SK-N-SH (cell line): Measurements from ENCODE around the gene PCDHGC5. TPM values are rescaled to one million over a fixed set of nuclear protein-coding genes. Genes with fewer than 3 reads are reported as not detected.

ENCODE experiments used
- CTCF ChIA-PET: fragments of 300-600, 350-600 bp; formaldehyde crosslinking; extraction: SDS; loops from one replicate; lab custom pipeline; 2021; lab: Yijun Ruan, JAX
- POLR2A ChIA-PET: fragments of 350-600 bp; sonication (Branson Sonifier 250); formaldehyde crosslinking; extraction: SDS; loops from one replicate; lab custom pipeline; 2020; ENCODE audit warnings: antibody characterized with exemption, inconsistent platforms; lab: Yijun Ruan, JAX
- DNase-seq: peaks from one replicate; pipeline ENCODE4 v3.0.0; 2012
- H2AFZ ChIP-seq: fragments of 200-600 bp; sonication (generic); 2 replicates; pipeline ENCODE4 v1.8.1; 2016; ENCODE audit warnings: antibody characterized with exemption, mild to moderate bottlenecking, low read depth
- H3F3A ChIP-seq: fragments of 200-600 bp; sonication (generic); replicated peaks from 2 replicates; pipeline ENCODE3; 2016; ENCODE audit warnings: antibody characterized with exemption, mild to moderate bottlenecking; ENCODE audit not compliant: insufficient read depth
- H3K27ac ChIP-seq, 2 experiments: fragments of 200-500 bp in 1 of 2; fragments of 200-600 bp in 1 of 2; sonication (Bioruptor generic) in 1 of 2; sonication (generic), shearing (Covaris generic) in 1 of 2; 2 replicates each; pipeline versions ENCODE4 v1.5.1 to v1.6.1; 2014 to 2016; ENCODE audit warnings: low read depth in 2 of 2, inconsistent platforms in 1 of 2, low read length in 1 of 2, mild to moderate bottlenecking in 1 of 2, mixed read lengths in 1 of 2
- H3K27me3 ChIP-seq: fragments of 200-600 bp; sonication (generic), shearing (Covaris generic); 2 replicates; pipeline ENCODE4 v1.6.1; 2016; ENCODE audit warnings: mixed run types; ENCODE audit not compliant: insufficient read depth
- H3K36me3 ChIP-seq, 2 experiments: fragments of 200-500 bp in 1 of 2; fragments of 200-600 bp in 1 of 2; sonication (Bioruptor generic) in 1 of 2; sonication (generic) in 1 of 2; replicated peaks in 1 of 2; 2 replicates each; pipeline versions ENCODE3 to v1.5.1; 2014 to 2016; ENCODE audit warnings: low read length in 1 of 2, mild to moderate bottlenecking in 1 of 2; ENCODE audit not compliant: insufficient read depth in 2 of 2, control insufficient read depth in 1 of 2
- H3K4me1 ChIP-seq, 2 experiments: fragments of 200-500 bp in 1 of 2; fragments of 200-600 bp in 1 of 2; sonication (Bioruptor generic) in 1 of 2; sonication (generic), shearing (Covaris generic) in 1 of 2; 2 replicates each; pipeline versions ENCODE4 v1.5.1 to v1.6.1; 2014 to 2016; ENCODE audit warnings: low read depth in 1 of 2, low read length in 1 of 2, mixed run types in 1 of 2; ENCODE audit not compliant: insufficient read depth in 2 of 2, control insufficient read depth in 1 of 2
- H3K4me2 ChIP-seq: fragments of 200-600 bp; sonication (generic), shearing (Covaris generic); 2 replicates; pipeline ENCODE4 v1.6.1; 2017; ENCODE audit warnings: mixed run types
- H3K4me3 ChIP-seq, 2 experiments: fragments of 200-500 bp in 1 of 2; fragments of 200-600 bp in 1 of 2; sonication (Bioruptor generic) in 1 of 2; sonication (generic), shearing (Covaris generic) in 1 of 2; 2 replicates each; pipeline versions ENCODE4 v1.5.1 to v1.8.1; 2014 to 2016; ENCODE audit warnings: low read depth in 2 of 2, inconsistent platforms in 1 of 2, low read length in 1 of 2, mild to moderate bottlenecking in 1 of 2, mixed read lengths in 1 of 2, moderate library complexity in 1 of 2
- H3K79me2 ChIP-seq: fragments of 200-600 bp; sonication (generic); 2 replicates; pipeline ENCODE4 v1.8.1; 2017; ENCODE audit warnings: mild to moderate bottlenecking; ENCODE audit not compliant: insufficient read depth
- H3K9ac ChIP-seq: fragments of 200-600 bp; sonication (generic); 2 replicates; pipeline ENCODE4 v1.6.1; 2017; ENCODE audit warnings: mixed run types
- H3K9me2 ChIP-seq: fragments of 200-600 bp; sonication (generic); 2 replicates; pipeline ENCODE4 v1.6.1; 2017; ENCODE audit warnings: mixed run types
- H3K9me3 ChIP-seq: fragments of 200-600 bp; sonication (generic); 2 replicates; pipeline ENCODE4 v1.6.1; 2017; ENCODE audit warnings: mixed run types, mild to moderate bottlenecking, moderate library complexity
- H4K20me1 ChIP-seq: fragments of 200-600 bp; sonication (generic); 2 replicates; pipeline ENCODE4 v1.6.1; 2017; ENCODE audit warnings: mild to moderate bottlenecking, mixed run types; ENCODE audit not compliant: insufficient read depth
- CHD2 ChIP-seq: fragments of 150-350 bp; IDR thresholded peaks from 2 replicates; pipeline ENCODE4 v1.6.1; 2018; ENCODE audit warnings: low read length; ENCODE audit not compliant: partially characterized antibody
- EP300 ChIP-seq, 2 experiments: IDR thresholded peaks; 2 replicates each; pipeline versions ENCODE4 v1.4.0 to v1.6.1; 2012; ENCODE audit warnings: borderline replicate concordance in 1 of 2, low read depth in 1 of 2, low read length in 1 of 2
- EZH2phosphoT487 ChIP-seq: fragments of 200-600 bp; sonication (generic); IDR thresholded peaks from 2 replicates; pipeline ENCODE4 v1.6.1; 2017; ENCODE audit warnings: low read depth, mixed run types, mild to moderate bottlenecking, antibody characterized with exemption, moderate library complexity, borderline replicate concordance
- FOXJ3 ChIP-seq: sonication (generic); formaldehyde crosslinking; IDR thresholded peaks from 2 replicates; pipeline ENCODE4 v1.5.1; 2020; ENCODE audit warnings: mild to moderate bottlenecking, missing genetic modification reagents
- FOXM1 ChIP-seq: IDR thresholded peaks from 2 replicates; pipeline ENCODE4 v1.4.0; 2012; ENCODE audit warnings: low read depth, mild to moderate bottlenecking
- GABPA ChIP-seq: IDR thresholded peaks from 2 replicates; pipeline ENCODE4 v1.4.0; 2012; ENCODE audit warnings: low read depth, mild to moderate bottlenecking
- GATA2 ChIP-seq: sonication (generic); formaldehyde crosslinking; IDR thresholded peaks from 2 replicates; pipeline ENCODE4 v1.5.0; 2020; ENCODE audit warnings: mild to moderate bottlenecking, missing genetic modification reagents
- IRF3 ChIP-seq: fragments of 150-350 bp; IDR thresholded peaks from 2 replicates; pipeline ENCODE4 v1.6.1; 2016; ENCODE audit warnings: mild to moderate bottlenecking, low read depth, low read length
- JUND ChIP-seq: IDR thresholded peaks from 2 replicates; pipeline ENCODE4 v1.4.0; 2012
- NFIC ChIP-seq: IDR thresholded peaks from 2 replicates; pipeline ENCODE4 v1.4.0; 2012; ENCODE audit warnings: borderline replicate concordance
- POLR2AphosphoS5 ChIP-seq: IDR thresholded peaks from 2 replicates; pipeline ENCODE4 v1.6.1; 2012; ENCODE audit warnings: low read depth, low read length
- RAD21 ChIP-seq: IDR thresholded peaks from 2 replicates; pipeline ENCODE4 v1.6.1; 2012; ENCODE audit warnings: mild to moderate bottlenecking, low read length
- RCOR1 ChIP-seq: fragments of 150-350 bp; IDR thresholded peaks from 2 replicates; pipeline ENCODE4 v1.6.1; 2017; ENCODE audit warnings: antibody characterized with exemption, low read length
- RFX5 ChIP-seq: IDR thresholded peaks from 2 replicates; pipeline ENCODE4 v1.6.1; 2012; ENCODE audit warnings: mild to moderate bottlenecking, improper control_type of control experiment, low read length
- RXRA ChIP-seq: IDR thresholded peaks from 2 replicates; pipeline ENCODE4 v1.4.0; 2012; ENCODE audit warnings: low read depth, mild to moderate bottlenecking, borderline replicate concordance
- SIN3A ChIP-seq: IDR thresholded peaks from 2 replicates; pipeline ENCODE4 v1.6.1; 2012; ENCODE audit warnings: low read depth, mild to moderate bottlenecking, low read length, moderate library complexity, borderline replicate concordance
- SMC3 ChIP-seq: IDR thresholded peaks from 2 replicates; pipeline ENCODE4 v1.6.1; 2012; ENCODE audit warnings: low read depth, low read length, improper control_type of control experiment
- TAF1 ChIP-seq: IDR thresholded peaks from 2 replicates; pipeline ENCODE4 v1.6.1; 2012; ENCODE audit warnings: low read depth, mild to moderate bottlenecking, low read length, moderate library complexity, borderline replicate concordance
- USF2 ChIP-seq: fragments of 150-350 bp; IDR thresholded peaks from 2 replicates; pipeline ENCODE4 v1.6.1; 2017; ENCODE audit warnings: antibody characterized with exemption, low read length, low read depth, borderline replicate concordance
- YY1 ChIP-seq: IDR thresholded peaks from 2 replicates; pipeline ENCODE4 v1.4.0; 2012; ENCODE audit warnings: low read depth, mild to moderate bottlenecking
- WGBS: methylation state at CpG from one replicate; pipeline ENCODE4 v1.1.6; 2017; ENCODE audit warnings: low lambda C conversion rate; 5-methylcytosine and 5-hydroxymethylcytosine counted together
- polyA plus RNA-seq, 3 experiments: library from polyadenylated mRNA; depleted of rRNA; stranded (reverse); fragments of >200 nt; gene quantifications; 2 replicates each; pipeline ENCODE4 v1.2.3, GENCODE V29; 2012
- TF ChIP-seq, protein P1 (sequence below): IDR thresholded peaks from 2 replicates; pipeline ENCODE4 v1.6.1; 2012; ENCODE audit warnings: mild to moderate bottlenecking, low read depth, low read length, moderate library complexity
- TF ChIP-seq, protein P2 (sequence below): IDR thresholded peaks from 2 replicates; pipeline ENCODE4 v1.4.0; 2012; ENCODE audit warnings: low read depth, borderline replicate concordance
- TF ChIP-seq, protein P3 (sequence below): fragments of 200-600 bp; sonication (generic); IDR thresholded peaks from 2 replicates; pipeline ENCODE4 v1.6.1; 2017; ENCODE audit warnings: antibody characterized with exemption, mild to moderate bottlenecking, moderate library complexity

The PCDHGC5 gene
- polyA plus RNA-seq, 1 of the 3 experiments (the other 2 are of a cell fraction) = 2.0 TPM

DNA sequence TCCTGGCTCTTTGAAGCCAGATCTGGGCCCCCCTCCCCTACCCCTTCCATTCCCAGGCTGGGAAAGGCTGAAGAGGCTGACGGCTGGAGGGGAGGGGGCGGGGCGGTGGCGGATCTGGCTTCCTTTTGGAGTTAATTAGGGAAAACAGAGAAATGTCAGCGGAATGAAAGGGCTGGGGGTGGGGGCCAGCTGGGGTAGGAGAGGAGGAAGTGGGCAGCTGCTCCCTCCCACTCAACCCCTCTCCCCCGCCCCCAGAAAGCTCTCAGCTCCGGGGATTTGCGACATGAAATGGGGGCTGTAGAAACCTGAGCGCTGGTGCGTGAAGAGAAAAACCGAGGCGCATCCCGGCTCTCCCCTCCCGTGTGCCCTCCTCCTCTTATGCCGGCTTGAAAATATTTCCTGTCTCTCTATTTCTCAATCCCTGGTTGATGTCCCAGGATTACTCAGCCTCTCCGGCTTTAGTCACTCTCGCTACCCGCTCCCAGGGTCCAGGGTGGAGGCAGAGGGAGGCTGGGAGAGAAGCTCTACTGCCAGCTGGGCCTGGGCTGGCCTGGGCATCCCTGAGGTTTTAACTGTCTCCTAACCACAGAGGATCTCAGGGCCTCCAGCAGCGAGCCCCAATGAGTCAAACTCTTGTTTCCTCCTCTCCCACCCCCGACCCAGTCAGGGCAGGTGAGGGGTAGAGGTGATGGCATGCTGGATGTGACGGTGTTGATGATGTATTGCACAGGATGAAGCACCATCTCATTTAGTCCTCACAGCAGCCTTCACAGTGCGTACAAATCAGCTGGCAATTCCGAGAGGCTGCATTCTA is 20.1 kb downstream of the PCDHGC5 start:
- Histone ChIP-seq H2AFZ (peak overlapping the region; percentile 10; the same call in 1 of the 2 replicates), H3K36me3 (peaks cover 28 to 54% of the 10 kb centered on the region in 2 experiments), H3K9ac (peak overlapping the region; percentile 84), H3K79me2 (peaks cover 16% of the 10 kb centered on the region), H3K4me2 (peak overlapping the region; percentile 82), H3K27ac (peak overlapping the region; percentile 98 to 99), H3K4me3 (peak overlapping the region; percentile 24 to 57), H3F3A (peaks cover 60% of the 10 kb centered on the region), H3K9me2 (no peaks in the 10 kb centered on the region), H3K27me3 (no peaks in the 10 kb centered on the region), H3K4me1 (peaks cover 54 to 55% of the 10 kb centered on the region in 2 experiments), H3K9me3 (no peaks in the 10 kb centered on the region), H4K20me1 (no peaks in the 10 kb centered on the region)
- 26% methylated on average over 22 of the region's 23 CpGs for WGBS
- peak; percentile 90 for DNase-seq
- ChIA-PET POLR2A (interaction anchor here (0.9 to 2.5 kb wide), 3 partner anchors 9 to 24 kb away, joined by 3 to 13 read pairs (median 3); partner anchors contain the start of gene PCDHGC4), CTCF (interaction anchor here (0.8 to 8.5 kb wide), 11 partner anchors 9 to 126 kb away, joined by 3 to 75 read pairs (median 7); partner anchors contain the start of genes PCDHGA7, PCDHGB7, PCDHGC3 and PCDHGC4)
- 0 out of 2 replicates have a peak, but pooled peaks have one; percentile 2 for TF ChIP-seq SMC3
- TF ChIP-seq GABPA = peak; percentile 30; the same call in 1 of the 2 replicates
- TF ChIP-seq EZH2phosphoT487 = no peak
- no peak for TF ChIP-seq GATA2 (CRISPR knock-in tag)
- TF ChIP-seq SIN3A = no peak
- peak; percentile 39 to 77; a peak in 1 of 4 replicates for TF ChIP-seq EP300 (IDR thresholded peaks at IDR 0.05; ENCODE audit: borderline replicate concordance in 1 of 2, low read depth in 1 of 2, low read length in 1 of 2)
- TF ChIP-seq IRF3 = no peak
- TF ChIP-seq, protein P1, sequence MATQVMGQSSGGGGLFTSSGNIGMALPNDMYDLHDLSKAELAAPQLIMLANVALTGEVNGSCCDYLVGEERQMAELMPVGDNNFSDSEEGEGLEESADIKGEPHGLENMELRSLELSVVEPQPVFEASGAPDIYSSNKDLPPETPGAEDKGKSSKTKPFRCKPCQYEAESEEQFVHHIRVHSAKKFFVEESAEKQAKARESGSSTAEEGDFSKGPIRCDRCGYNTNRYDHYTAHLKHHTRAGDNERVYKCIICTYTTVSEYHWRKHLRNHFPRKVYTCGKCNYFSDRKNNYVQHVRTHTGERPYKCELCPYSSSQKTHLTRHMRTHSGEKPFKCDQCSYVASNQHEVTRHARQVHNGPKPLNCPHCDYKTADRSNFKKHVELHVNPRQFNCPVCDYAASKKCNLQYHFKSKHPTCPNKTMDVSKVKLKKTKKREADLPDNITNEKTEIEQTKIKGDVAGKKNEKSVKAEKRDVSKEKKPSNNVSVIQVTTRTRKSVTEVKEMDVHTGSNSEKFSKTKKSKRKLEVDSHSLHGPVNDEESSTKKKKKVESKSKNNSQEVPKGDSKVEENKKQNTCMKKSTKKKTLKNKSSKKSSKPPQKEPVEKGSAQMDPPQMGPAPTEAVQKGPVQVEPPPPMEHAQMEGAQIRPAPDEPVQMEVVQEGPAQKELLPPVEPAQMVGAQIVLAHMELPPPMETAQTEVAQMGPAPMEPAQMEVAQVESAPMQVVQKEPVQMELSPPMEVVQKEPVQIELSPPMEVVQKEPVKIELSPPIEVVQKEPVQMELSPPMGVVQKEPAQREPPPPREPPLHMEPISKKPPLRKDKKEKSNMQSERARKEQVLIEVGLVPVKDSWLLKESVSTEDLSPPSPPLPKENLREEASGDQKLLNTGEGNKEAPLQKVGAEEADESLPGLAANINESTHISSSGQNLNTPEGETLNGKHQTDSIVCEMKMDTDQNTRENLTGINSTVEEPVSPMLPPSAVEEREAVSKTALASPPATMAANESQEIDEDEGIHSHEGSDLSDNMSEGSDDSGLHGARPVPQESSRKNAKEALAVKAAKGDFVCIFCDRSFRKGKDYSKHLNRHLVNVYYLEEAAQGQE = no peak
- TF ChIP-seq YY1 = no peak; the same call in 1 of the 2 replicates
- 0 out of 2 replicates have a peak, but pooled peaks have one; percentile 25 for TF ChIP-seq TAF1
- no peak for TF ChIP-seq RAD21
- TF ChIP-seq FOXJ3 (CRISPR knock-in tag) = no peak
- TF ChIP-seq RXRA = peak; percentile 51; the same call in 1 of the 2 replicates
- peak; percentile 44 for TF ChIP-seq POLR2AphosphoS5
- TF ChIP-seq, protein P2, sequence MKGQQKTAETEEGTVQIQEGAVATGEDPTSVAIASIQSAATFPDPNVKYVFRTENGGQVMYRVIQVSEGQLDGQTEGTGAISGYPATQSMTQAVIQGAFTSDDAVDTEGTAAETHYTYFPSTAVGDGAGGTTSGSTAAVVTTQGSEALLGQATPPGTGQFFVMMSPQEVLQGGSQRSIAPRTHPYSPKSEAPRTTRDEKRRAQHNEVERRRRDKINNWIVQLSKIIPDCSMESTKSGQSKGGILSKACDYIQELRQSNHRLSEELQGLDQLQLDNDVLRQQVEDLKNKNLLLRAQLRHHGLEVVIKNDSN = no peak
- TF ChIP-seq RFX5 = no peak
- TF ChIP-seq JUND = peak; percentile 69
- TF ChIP-seq NFIC = peak; percentile 67; the same call in 1 of the 2 replicates
- no peak for TF ChIP-seq FOXM1
- TF ChIP-seq RCOR1 = no peak
- no peak for TF ChIP-seq USF2
- TF ChIP-seq CHD2 = no peak
- TF ChIP-seq, protein P3, sequence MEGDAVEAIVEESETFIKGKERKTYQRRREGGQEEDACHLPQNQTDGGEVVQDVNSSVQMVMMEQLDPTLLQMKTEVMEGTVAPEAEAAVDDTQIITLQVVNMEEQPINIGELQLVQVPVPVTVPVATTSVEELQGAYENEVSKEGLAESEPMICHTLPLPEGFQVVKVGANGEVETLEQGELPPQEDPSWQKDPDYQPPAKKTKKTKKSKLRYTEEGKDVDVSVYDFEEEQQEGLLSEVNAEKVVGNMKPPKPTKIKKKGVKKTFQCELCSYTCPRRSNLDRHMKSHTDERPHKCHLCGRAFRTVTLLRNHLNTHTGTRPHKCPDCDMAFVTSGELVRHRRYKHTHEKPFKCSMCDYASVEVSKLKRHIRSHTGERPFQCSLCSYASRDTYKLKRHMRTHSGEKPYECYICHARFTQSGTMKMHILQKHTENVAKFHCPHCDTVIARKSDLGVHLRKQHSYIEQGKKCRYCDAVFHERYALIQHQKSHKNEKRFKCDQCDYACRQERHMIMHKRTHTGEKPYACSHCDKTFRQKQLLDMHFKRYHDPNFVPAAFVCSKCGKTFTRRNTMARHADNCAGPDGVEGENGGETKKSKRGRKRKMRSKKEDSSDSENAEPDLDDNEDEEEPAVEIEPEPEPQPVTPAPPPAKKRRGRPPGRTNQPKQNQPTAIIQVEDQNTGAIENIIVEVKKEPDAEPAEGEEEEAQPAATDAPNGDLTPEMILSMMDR = no peak
